Choroid plexus epithelial cell (primary cell): Measurements from ENCODE around the gene THSD4.
A peak's percentile ranks its signal among the peaks of the same experiment; 100 is the strongest.
"Not testable (repeated sequence)": the region's sequence is repeated elsewhere in the genome, so short reads cannot be mapped to it uniquely, and the experiment has no call there.

Experiments
- DNase-seq: peaks from one replicate; pipeline ENCODE4 v3.0.0-alpha.2; 2010; ENCODE audit warnings: low read depth
- H3K4me3 ChIP-seq: 2 replicates; pipeline ENCODE4 v1.5.1; 2011; ENCODE audit warnings: low read depth, mild to moderate bottlenecking, control low read depth, low read length, moderate library complexity
- CTCF ChIP-seq: conservative IDR thresholded peaks from 2 replicates; pipeline ENCODE4 v1.5.1; 2011; ENCODE audit warnings: low read depth, mild to moderate bottlenecking, control low read depth, inconsistent platforms, low read length, moderate library complexity

The THSD4 gene

GRCh38 chr15:71715914-71716313 lies 600.6 kb downstream of the THSD4 start:
- DNase-seq = no peak
- no peak overlapping the region for H3K4me3 ChIP-seq
- TF ChIP-seq CTCF = no peak

- peak; percentile 67 for DNase-seq
- no peak overlapping the region for H3K4me3 ChIP-seq
- TF ChIP-seq CTCF = no peak
Observed at GRCh38 chr15:71716990-71717389, 601.7 kb downstream of the THSD4 start.

- H3K4me3 ChIP-seq = no peak overlapping the region
- no peak for DNase-seq
- no peak for TF ChIP-seq CTCF
Observed at GRCh38 chr15:71718116-71718910, 603.0 kb downstream of the THSD4 start.

- no peak for TF ChIP-seq CTCF
- no peak for DNase-seq
- no peak overlapping the region for H3K4me3 ChIP-seq
Observed at GRCh38 chr15:71723344-71723743, 608.1 kb downstream of the THSD4 start.

GRCh38 chr15:71725207-71725955 lies 610.1 kb downstream of the THSD4 start:
- not testable (repeated sequence) for H3K4me3 ChIP-seq
- peak; percentile 60 for DNase-seq

- DNase-seq = no peak
- TF ChIP-seq CTCF = no peak
- no peak overlapping the region for H3K4me3 ChIP-seq
Observed at GRCh38 chr15:71728881-71729280, 613.6 kb downstream of the THSD4 start.

GRCh38 chr15:71729319-71729718 lies 614.0 kb downstream of the THSD4 start:
- TF ChIP-seq CTCF = no peak
- no peak overlapping the region for H3K4me3 ChIP-seq
- DNase-seq = no peak
